HS-27A (cell line): ENCODE results near the gene TIAL1.
"Not testable (repeated sequence)": the region's sequence is repeated elsewhere in the genome, so short reads cannot be mapped to it uniquely, and the experiment has no call there.

Experiments used
- DNase-seq: peaks from one replicate; pipeline ENCODE4 v3.0.0-alpha.2; 2012; ENCODE audit warnings: low read depth, missing footprints

The TIAL1 gene

GRCh38 chr10:119596537-119597404, at the start of gene TIAL1:
Gene TIAL1 (minus strand): TSS chr10:119596964. CDS start chr10:119596465, 499 bp downstream.
- DNase-seq, result peak; percentile 91

DNA sequence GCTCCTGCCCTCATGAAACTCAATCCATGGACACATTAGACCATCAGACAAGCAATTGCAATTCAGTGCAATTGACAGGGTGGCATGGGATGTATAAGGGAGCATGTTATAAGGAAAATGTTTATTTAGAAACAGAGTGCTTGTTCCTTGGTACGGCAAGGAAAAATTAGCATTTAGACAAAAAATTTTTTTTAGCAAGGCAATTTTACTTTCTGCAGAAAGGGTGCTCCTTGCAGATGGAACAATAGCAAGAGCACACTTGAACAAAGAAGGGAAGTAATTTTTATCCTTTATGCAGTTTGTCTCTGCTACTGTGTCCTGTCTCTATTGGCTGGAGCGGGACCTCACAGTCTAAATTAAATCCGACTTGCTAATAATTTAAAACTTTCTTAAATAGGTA, 48.2 kb upstream of the TIAL1 start:
- no peak for DNase-seq

- DNase-seq, result no peak
Measured at GRCh38 chr10:119644205-119644814, 47.5 kb upstream of the TIAL1 start.

- DNase-seq, result no peak
Measured at GRCh38 chr10:119643306-119644204, 46.8 kb upstream of the TIAL1 start.

DNA sequence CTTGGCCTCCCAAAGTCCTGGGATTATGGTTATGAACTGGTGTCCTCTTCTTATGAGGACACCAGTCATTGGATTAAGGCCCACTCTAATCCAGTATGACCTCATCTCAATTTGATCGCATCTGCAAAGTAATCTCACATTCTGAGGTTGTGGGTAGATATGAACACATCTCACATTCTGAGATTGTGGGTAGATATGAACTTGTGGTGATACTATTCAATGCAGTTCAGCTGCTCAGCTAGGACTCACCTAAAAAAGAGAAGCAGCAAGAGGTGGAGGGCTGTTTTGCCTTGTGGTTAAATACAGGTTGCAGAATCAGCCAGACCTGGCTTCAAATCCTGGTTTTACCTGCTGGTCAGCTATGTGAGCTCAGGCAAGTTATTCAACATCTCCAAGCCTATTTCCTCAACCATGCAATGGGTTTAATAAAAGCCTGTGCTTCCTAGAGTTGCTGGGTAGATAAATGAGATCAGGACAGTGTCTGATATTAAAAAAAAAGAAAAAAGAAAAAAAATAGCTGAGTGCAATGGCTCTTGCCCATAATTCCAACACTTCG, 45.9 kb upstream of the TIAL1 start:
- no peak for DNase-seq

GRCh38 chr10:119640875-119641526, 44.2 kb upstream of the TIAL1 start:
- no peak for DNase-seq

GRCh38 chr10:119640384-119640783, 43.6 kb upstream of the TIAL1 start:
- DNase-seq, result no peak

DNA sequence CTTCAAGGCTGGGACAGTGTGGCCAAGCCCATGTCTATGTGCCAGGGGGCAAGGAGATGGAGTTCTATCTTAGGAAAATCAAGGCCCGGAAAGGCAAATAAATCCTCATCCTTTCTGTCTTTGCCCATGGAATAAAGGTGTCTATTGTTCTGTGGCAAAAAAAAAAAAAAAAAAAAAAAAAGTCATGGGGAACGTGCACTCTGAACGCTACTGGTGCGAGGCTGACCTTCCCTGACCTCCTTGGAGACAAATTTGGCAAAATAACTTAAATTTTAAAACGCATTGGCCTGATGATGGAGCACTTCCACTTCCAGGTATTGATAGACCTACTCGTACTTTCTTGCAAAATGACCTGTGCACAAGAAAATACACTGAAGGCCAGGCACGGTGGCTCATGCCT, 42.2 kb upstream of the TIAL1 start:
- DNase-seq, result no peak

DNA sequence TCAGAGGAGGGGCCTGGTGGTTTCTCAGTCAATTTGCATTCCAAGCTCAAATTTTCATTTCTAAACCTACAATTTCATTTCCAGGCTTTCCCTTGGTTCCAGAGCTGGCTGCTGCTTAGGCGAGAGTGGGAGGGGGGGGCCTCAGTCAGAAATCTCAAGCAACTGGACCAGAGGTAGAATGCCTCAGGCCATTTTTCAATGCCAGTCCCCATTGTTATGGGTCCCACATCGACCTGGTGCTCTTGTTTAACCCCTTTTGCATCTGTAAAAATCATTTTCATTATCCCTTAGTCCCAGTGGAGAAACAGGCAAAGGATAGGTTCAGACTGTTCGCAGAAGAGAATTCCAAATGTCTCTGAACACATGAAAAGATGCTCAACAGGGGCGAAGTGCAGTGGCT, 40.9 kb upstream of the TIAL1 start:
- no peak for DNase-seq

- no peak for DNase-seq
Measured at GRCh38 chr10:119634219-119634544, 37.4 kb upstream of the TIAL1 start.

- DNase-seq, result no peak
Measured at GRCh38 chr10:119633538-119634218, 36.9 kb upstream of the TIAL1 start.

- DNase-seq, result no peak
Measured at GRCh38 chr10:119630300-119630699, 33.5 kb upstream of the TIAL1 start.

- DNase-seq, result no peak
Measured at GRCh38 chr10:119625570-119626280, 29.0 kb upstream of the TIAL1 start.

- no peak for DNase-seq
Measured at GRCh38 chr10:119621078-119621384, 24.3 kb upstream of the TIAL1 start.

DNA sequence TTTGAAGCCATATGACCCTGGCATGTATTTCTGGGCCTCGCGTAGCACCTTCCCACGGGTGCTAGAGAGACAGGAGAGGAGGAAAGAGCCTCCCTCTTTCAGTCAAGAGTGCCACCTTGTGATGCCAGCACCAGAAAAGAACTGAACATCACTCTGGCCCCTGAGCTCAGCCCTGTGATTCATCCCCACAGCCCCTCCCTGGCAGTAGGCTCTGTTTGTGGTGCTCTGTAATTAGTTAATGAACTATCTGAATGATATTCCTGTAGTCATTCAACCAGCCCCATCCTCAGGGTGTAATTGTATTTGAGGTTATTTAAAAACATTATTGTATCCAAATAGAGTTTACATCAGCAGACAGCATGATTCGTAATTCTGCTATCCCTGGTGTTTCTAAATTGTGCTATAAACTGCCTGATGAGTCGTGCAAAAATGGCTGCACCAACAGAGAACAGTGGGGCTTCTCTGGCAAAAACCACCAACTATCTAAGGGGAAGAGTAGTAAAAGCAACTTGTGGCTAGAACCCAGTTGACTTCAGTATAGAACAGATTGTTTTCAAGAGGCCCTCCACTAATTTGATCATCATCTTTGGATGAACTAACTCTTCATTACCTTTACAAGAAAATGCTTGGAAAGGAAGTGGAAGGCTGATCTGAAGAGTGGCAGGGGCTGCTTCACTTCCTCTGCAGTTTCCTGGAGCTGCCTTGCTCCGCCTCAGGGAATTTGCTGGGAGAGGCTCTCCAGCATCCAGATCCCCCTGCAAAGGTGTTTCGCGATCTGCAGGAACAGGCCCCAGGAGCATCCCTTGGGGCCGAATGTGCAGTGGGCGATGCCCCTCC, 23.7 kb upstream of the TIAL1 start:
- no peak for DNase-seq

DNA sequence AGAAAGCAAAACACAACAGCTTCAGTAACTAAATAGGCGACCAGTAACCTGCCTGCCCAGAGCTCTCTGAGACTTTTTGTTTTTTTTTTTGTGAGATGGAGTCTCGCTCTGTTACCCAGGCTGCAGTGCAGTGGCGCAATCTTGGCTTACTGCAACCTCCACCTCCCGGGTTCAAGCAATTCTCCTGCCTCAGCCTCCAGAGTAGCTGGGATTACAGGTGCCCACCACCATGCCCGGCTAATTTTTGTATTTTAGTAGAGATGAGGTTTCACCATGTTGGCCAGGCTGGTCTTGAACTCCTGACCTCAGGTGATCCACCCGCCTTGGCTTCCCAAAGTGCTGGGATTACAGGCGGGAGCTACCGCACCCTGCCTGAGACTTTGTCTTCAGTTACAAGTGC, 23.0 kb upstream of the TIAL1 start:
- not testable (repeated sequence) for DNase-seq

DNA sequence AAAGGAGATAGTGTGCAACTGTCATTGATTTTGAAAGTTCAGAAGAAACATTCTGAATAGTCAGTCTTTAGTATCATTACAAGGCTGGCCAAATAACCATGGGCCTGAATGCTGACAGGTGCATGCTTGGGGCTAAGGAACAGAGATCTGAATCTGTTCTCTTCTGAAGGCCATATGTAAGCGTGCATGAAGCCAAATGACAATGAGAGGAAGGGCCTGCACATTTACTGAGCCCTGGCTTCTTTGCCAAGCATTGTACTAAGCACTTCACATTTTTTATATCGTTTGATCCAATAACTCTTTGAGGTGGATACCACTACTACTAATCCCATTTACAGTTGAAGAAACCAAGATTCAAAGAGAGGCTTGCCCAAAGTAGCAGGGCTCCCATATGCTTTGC, 22.5 kb upstream of the TIAL1 start:
- no peak for DNase-seq

DNA sequence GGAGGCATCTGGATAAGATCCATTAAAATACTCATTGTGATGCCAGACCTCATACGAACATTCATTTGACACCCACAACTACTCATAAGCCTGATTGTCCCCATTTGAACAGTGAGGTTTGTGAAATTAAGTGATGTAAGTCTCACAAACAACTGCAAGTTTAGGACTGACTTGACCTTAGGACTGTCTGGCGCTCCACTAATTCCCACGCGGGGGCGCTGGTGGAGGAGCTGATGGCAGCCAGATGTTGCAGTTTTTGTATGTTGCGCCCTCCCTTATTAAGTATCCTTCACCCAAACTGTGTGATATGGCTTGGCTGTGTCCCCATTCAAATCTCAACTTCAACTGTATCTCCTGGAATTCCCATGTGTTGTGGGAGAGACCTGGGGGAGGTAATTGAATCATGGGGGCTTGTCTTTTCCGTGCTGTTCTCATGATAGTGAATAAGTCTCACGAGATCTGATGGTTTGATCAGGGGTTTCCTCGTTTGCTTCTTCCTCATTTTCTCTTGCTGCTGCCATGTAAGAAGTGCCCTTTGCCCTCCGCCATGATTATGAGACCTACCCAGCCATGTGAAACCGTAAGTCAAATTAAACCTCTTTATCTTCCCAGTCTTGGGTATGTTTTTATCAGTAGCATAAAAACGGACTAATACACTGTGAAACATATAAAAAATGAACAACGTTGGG, 20.3 kb upstream of the TIAL1 start:
- DNase-seq, result no peak

DNA sequence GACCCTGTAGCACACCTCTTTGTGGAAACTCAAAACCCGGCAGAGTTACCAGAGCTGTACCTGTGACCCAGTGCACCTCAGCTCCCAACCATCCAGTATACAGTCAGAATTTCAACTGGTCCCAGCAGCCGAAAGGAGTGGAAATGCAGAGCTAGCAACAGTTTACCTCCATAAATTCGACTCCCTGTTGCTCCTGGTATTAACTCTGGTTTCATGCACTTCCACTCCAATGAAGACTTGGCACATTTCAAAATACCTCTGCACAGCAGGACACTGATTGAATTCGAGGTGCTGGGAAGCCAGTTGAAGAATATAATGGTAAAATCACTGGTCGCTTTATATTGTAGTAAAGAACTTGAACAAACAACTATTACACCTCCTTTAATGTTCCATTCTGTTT, 17.9 kb upstream of the TIAL1 start:
- no peak for DNase-seq
